ENCODE results near the gene POU6F1. TPM values are rescaled to one million over a fixed set of nuclear protein-coding genes. Genes with fewer than 3 reads are reported as not detected.

The POU6F1 gene
- total RNA-seq, 1 donor from 2014 or later, result 11.6 TPM

GRCh38 chr12:51187370-51187987 lies 30.4 kb downstream of the POU6F1 start:
- no peak overlapping the region for H3K4me3 Mint-ChIP-seq
- no peak overlapping the region for H3K27ac Mint-ChIP-seq
- no peak for TF ChIP-seq CTCF (IDR thresholded peaks at IDR 0.05; ENCODE audit: unreplicated experiment)
- no peaks in the 10 kb centered on the region for H3K9me3 Mint-ChIP-seq
- H3K36me3 Mint-ChIP-seq, result no peaks in the 10 kb centered on the region
- peaks cover 8% of the 10 kb centered on the region for H3K4me1 Mint-ChIP-seq
- H3K27me3 Mint-ChIP-seq (ENCODE audit: low read depth), result no peaks in the 10 kb centered on the region
- no peak for DNase-seq (ENCODE audit: low spot score in 2 of 2, unreplicated experiment in 2 of 2)

GRCh38 chr12:51186465-51187085 lies 31.3 kb downstream of the POU6F1 start:
- Mint-ChIP-seq H3K4me1 (peaks cover 8% of the 10 kb centered on the region), H3K4me3 (no peak overlapping the region), H3K9me3 (no peaks in the 10 kb centered on the region), H3K36me3 (no peaks in the 10 kb centered on the region), H3K27ac (no peak overlapping the region), H3K27me3 (ENCODE audit: low read depth) (no peaks in the 10 kb centered on the region)
- no peak for TF ChIP-seq CTCF (IDR thresholded peaks at IDR 0.05; ENCODE audit: unreplicated experiment)
- no peak for DNase-seq (ENCODE audit: low spot score in 2 of 2, unreplicated experiment in 2 of 2)

GRCh38 chr12:51185171-51185717 lies 32.6 kb downstream of the POU6F1 start:
- DNase-seq (ENCODE audit: low spot score in 2 of 2, unreplicated experiment in 2 of 2), result no peak
- Mint-ChIP-seq H3K27ac (no peak overlapping the region), H3K4me3 (no peak overlapping the region), H3K4me1 (peaks cover 8% of the 10 kb centered on the region), H3K27me3 (ENCODE audit: low read depth) (no peaks in the 10 kb centered on the region), H3K9me3 (no peaks in the 10 kb centered on the region), H3K36me3 (no peaks in the 10 kb centered on the region)
- TF ChIP-seq CTCF (IDR thresholded peaks at IDR 0.05; ENCODE audit: unreplicated experiment), result no peak

GRCh38 chr12:51183816-51184215 lies 34.0 kb downstream of the POU6F1 start:
- no peaks in the 10 kb centered on the region for H3K9me3 Mint-ChIP-seq
- no peak for TF ChIP-seq CTCF (IDR thresholded peaks at IDR 0.05; ENCODE audit: unreplicated experiment)
- peak overlapping the region; percentile 31 for H3K27ac Mint-ChIP-seq
- H3K36me3 Mint-ChIP-seq, result no peaks in the 10 kb centered on the region
- peak in 1 of 2 experiments; percentile 58 for DNase-seq (ENCODE audit: low spot score in 2 of 2, unreplicated experiment in 2 of 2)
- no peak overlapping the region for H3K4me3 Mint-ChIP-seq
- peaks cover 8% of the 10 kb centered on the region for H3K4me1 Mint-ChIP-seq
- H3K27me3 Mint-ChIP-seq (ENCODE audit: low read depth), result no peaks in the 10 kb centered on the region

- peaks cover 8% of the 10 kb centered on the region for H3K4me1 Mint-ChIP-seq
Observed at GRCh38 chr12:51183349-51183748, 34.5 kb downstream of the POU6F1 start.

More at GRCh38 chr12:51183349-51183748, 34.5 kb downstream of the POU6F1 start:
- no peaks in the 10 kb centered on the region for H3K9me3 Mint-ChIP-seq
- no peak for TF ChIP-seq CTCF (IDR thresholded peaks at IDR 0.05; ENCODE audit: unreplicated experiment)
- no peak for DNase-seq (ENCODE audit: low spot score in 2 of 2, unreplicated experiment in 2 of 2)
- H3K36me3 Mint-ChIP-seq, result no peaks in the 10 kb centered on the region
- H3K27ac Mint-ChIP-seq, result peak overlapping the region; percentile 31
- H3K4me3 Mint-ChIP-seq, result no peak overlapping the region
- no peaks in the 10 kb centered on the region for H3K27me3 Mint-ChIP-seq (ENCODE audit: low read depth)
